ENCODE measurements around the gene PIGU. TPM values are rescaled to one million over a fixed set of nuclear protein-coding genes. Genes with fewer than 3 reads are reported as not detected.

The PIGU gene
- total and polyA plus RNA-seq, 4 donors: 6.4 to 10.0 (median 7.2) TPM

GRCh38 chr20:34510575-34510974 is 166.3 kb downstream of the PIGU start:
- TF ChIP-seq JUND (IDR thresholded peaks at IDR 0.05) (no peak), HNF4A (conservative IDR thresholded peaks at IDR 0.05) (no peak), GABPA (IDR thresholded peaks at IDR 0.05 in 1 of 2, conservative IDR thresholded peaks at IDR 0.05 in 1 of 2) (no peak), TAF1 (conservative IDR thresholded peaks at IDR 0.05) (no peak), ATF3 (IDR thresholded peaks at IDR 0.05) (no peak), EGR1 (IDR thresholded peaks at IDR 0.05; ENCODE audit: low read depth in 2 of 2) (no peak), HNF4G (IDR thresholded peaks at IDR 0.05) (no peak), MAX (IDR thresholded peaks at IDR 0.05) (no peak)
- TF ChIP-seq, protein P1, sequence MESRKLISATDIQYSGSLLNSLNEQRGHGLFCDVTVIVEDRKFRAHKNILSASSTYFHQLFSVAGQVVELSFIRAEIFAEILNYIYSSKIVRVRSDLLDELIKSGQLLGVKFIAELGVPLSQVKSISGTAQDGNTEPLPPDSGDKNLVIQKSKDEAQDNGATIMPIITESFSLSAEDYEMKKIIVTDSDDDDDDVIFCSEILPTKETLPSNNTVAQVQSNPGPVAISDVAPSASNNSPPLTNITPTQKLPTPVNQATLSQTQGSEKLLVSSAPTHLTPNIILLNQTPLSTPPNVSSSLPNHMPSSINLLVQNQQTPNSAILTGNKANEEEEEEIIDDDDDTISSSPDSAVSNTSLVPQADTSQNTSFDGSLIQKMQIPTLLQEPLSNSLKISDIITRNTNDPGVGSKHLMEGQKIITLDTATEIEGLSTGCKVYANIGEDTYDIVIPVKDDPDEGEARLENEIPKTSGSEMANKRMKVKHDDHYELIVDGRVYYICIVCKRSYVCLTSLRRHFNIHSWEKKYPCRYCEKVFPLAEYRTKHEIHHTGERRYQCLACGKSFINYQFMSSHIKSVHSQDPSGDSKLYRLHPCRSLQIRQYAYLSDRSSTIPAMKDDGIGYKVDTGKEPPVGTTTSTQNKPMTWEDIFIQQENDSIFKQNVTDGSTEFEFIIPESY (IDR thresholded peaks at IDR 0.05): no peak
- H3K4me1 ChIP-seq (ENCODE audit: control insufficient read depth in 4 of 4, insufficient read depth in 4 of 4, low read length in 3 of 4): peaks cover 12 to 41% (median 28%) of the 10 kb centered on the region in 4 donors
- no peak overlapping the region for H3K9ac ChIP-seq (ENCODE audit: low read depth in 1 of 2, low read length in 2 of 2)
- H3K27me3 ChIP-seq (ENCODE audit: control insufficient read depth in 4 of 4, insufficient read depth in 4 of 4, low read length in 3 of 4): no peaks in the 10 kb centered on the region
- H3K9me3 ChIP-seq (ENCODE audit: control insufficient read depth in 4 of 4, low read length in 3 of 4): no peaks in the 10 kb centered on the region
- no peak overlapping the region for H3K27ac ChIP-seq (ENCODE audit: low read depth in 1 of 2, low read length in 2 of 2)
- no peak for DNase-seq (ENCODE audit: low spot score)
- no peak overlapping the region for H3K4me3 ChIP-seq (ENCODE audit: low read depth in 1 of 3, low read length in 3 of 3)
- WGBS: 91% methylated on average over 1 of the region's 1 CpG
- H3K36me3 ChIP-seq (ENCODE audit: control insufficient read depth in 4 of 4, insufficient read depth in 3 of 4, low read depth in 1 of 4, low read length in 3 of 4): peaks cover 7 to 39% (median 23%) of the 10 kb centered on the region in 4 donors

Small RNAs within 50 kb of the gene (small RNA-seq; reads per million reads assigned to genes)
- gene AL118520.1: not detected
- not detected for gene RF00019

Other genes with a start within 250 kb of the PIGU start
- 10 to 100 TPM; 15.8 to 31.7 TPM for gene DYNLRB1, start 160.7 kb downstream of the PIGU start, total RNA-seq
- 10 to 100 TPM; 57.8 to 66.9 TPM for gene DYNLRB1, start 160.7 kb downstream of the PIGU start, polyA plus RNA-seq
- 1 to 10 TPM; 4.9 to 6.3 TPM for gene MAP1LC3A, start 118.4 kb downstream of the PIGU start, total RNA-seq
- gene MAP1LC3A, start 118.4 kb downstream of the PIGU start, polyA plus RNA-seq: 10 to 100 TPM; 19.1 to 38.8 TPM
- gene TP53INP2, start 27.3 kb upstream of the PIGU start, total RNA-seq: 1 to 10 TPM; 3.0 to 9.5 TPM
- gene TP53INP2, start 27.3 kb upstream of the PIGU start, polyA plus RNA-seq: 10 to 100 TPM in 1 of 2 donors, 1 to 10 TPM in 1; 4.5 to 14.5 TPM
- 1 to 10 TPM; 5.4 to 6.1 TPM for gene NCOA6, start 148.6 kb upstream of the PIGU start, total RNA-seq
- 10 to 100 TPM in 1 of 2 donors, 1 to 10 TPM in 1; 6.4 to 13.1 TPM for gene NCOA6, start 148.6 kb upstream of the PIGU start, polyA plus RNA-seq
- 1 to 10 TPM; 5.4 to 6.5 TPM for gene GGT7, start 195.8 kb upstream of the PIGU start, total RNA-seq
- gene GGT7, start 195.8 kb upstream of the PIGU start, polyA plus RNA-seq: 1 to 10 TPM; 3.7 to 8.1 TPM
- 100 to 1,000 TPM; 103 to 260 TPM for gene ACSS2, start 199.5 kb upstream of the PIGU start, total RNA-seq
- gene ACSS2, start 199.5 kb upstream of the PIGU start, polyA plus RNA-seq: 10 to 100 TPM; 29.8 to 56.6 TPM